22Rv1 (cell line): ENCODE results near the gene HOXA4.

Experiments
- H3K27ac ChIP-seq: fragments of 450-650 bp; 2 replicates; pipeline ENCODE4 v1.5.1; 2017
- ZFX ChIP-seq: fragments of 450-650 bp; IDR thresholded peaks from 2 replicates; pipeline ENCODE4 v1.6.1; 2017; ENCODE audit warnings: antibody characterized with exemption, borderline replicate concordance
- TF ChIP-seq, protein P1 (sequence below): fragments of 450-650 bp; IDR thresholded peaks from 2 replicates; pipeline ENCODE4 v1.5.1; 2017; ENCODE audit warnings: mild to moderate bottlenecking

HOXA4 gene

DNA sequence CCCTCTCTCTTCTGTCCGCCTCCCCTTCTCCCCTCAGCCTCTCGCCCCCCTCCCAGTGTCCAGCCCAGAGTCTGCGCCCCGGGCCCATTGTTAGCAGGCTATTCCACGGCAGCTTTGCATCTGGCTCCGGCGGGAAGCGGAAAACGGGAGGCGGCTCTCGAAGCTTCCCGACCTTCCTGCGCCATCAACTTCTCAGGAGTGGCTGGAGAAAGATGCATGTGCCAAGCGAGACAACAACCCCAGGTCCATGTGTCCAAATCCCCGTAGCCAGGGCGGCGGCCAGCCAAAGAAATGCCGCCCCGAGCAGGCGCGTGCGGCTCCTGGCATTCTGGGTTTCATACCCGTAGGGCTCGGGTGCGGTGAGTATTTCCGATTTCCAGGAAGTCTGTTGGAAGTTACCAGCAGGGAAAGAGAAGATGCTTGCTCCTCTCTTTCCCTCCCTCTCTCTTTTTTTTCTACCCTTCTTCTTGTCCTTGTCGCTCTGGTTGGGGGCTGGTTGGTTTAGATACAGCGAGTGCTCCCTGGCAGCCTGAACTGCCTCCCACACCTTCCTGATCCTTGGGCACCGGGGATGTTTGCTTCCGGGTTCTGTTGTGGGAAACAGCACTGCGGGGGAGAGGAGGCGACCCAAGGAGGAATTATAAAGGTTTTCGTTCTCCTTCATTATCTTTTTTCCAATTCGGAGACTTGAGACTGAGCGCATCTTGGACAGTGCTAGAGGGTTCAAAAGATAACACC, 26.9 kb downstream of the HOXA4 start:
- TF ChIP-seq, protein P1, sequence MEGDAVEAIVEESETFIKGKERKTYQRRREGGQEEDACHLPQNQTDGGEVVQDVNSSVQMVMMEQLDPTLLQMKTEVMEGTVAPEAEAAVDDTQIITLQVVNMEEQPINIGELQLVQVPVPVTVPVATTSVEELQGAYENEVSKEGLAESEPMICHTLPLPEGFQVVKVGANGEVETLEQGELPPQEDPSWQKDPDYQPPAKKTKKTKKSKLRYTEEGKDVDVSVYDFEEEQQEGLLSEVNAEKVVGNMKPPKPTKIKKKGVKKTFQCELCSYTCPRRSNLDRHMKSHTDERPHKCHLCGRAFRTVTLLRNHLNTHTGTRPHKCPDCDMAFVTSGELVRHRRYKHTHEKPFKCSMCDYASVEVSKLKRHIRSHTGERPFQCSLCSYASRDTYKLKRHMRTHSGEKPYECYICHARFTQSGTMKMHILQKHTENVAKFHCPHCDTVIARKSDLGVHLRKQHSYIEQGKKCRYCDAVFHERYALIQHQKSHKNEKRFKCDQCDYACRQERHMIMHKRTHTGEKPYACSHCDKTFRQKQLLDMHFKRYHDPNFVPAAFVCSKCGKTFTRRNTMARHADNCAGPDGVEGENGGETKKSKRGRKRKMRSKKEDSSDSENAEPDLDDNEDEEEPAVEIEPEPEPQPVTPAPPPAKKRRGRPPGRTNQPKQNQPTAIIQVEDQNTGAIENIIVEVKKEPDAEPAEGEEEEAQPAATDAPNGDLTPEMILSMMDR = no peak
- no peak for TF ChIP-seq ZFX
- H3K27ac ChIP-seq = no peak overlapping the region

DNA sequence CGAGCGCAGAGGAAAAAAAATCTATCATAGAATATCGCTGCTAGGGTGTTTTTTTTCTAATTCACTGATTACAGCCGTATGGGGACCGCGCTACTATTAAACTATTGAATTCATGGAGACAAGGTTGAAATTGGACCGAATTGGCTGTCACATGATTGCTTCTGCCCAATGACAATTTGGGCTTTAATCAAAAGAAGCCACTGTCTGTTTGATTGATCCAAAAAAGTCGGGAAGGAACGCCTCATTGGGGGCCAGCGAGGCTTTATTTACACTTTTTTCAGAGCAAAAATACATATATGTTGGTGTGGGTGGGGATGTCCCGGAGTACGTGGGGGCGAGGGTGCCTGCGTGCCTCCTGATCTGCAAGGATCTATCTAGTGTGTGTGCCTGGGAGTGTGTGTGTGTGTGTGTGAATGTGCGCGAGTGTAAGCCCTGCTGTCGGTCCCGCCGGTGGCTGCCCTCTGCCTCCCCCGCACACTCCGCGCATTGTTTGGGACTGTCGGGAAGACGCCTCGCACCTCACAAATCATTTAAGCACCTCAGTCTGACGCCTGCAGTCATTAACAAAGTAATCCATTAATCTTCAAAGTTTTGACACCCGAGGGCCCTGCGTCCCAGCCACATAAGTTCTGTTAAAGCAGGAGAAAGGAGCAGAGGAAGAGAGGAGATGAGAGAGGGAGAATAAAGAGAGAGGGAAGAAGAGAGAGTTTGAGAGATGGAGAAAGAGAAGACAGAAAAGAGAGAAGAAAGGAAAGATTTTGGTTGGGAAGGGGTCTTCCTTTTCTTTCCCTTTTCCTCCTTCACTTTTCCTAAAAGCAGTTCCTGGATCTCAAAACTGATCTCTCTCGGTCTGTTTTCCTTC, 27.7 kb downstream of the HOXA4 start, which contains the start of gene HOXA2:
Gene HOXA2, minus strand, starts transcription at position 103 of the 862 bp plus-strand sequence. CDS start 183 bp downstream, outside the sequence.
- no peak for TF ChIP-seq ZFX
- TF ChIP-seq, protein P1 = no peak
- H3K27ac ChIP-seq = no peak within 1 kb of the TSS

DNA sequence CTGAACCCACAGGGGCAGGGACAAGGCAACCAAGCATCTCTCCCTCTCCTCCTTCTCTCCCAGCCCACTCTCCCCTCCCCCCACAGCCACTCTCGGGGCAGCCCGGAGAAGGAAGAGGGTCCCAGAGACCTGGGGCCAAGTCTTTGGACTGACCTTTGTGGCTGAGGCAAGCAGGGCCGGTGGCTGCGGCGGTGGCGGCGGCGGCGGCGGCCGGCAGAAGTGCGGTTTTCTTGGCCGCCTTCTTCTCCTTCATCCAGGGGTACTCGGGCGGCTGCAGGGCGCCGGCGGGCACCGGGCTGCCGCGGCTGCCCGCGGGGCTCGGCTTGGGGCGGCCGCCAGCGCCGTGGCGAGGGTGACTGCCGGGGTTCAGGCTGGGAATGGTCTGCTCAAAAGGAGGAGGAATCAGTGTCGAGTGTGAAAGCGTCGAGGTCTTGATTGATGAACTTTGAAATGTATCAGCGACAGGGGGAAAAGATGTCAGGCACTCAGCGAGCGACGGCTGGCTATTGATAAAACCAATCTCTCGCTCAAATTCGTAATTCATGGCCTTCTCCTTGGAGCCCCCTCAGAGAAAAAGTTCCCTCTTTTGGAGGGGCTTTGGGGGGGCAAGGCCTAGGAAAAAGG, 28.5 kb downstream of the HOXA4 start:
- H3K27ac ChIP-seq = no peak overlapping the region
- TF ChIP-seq, protein P1 = no peak
- TF ChIP-seq ZFX = no peak

DNA sequence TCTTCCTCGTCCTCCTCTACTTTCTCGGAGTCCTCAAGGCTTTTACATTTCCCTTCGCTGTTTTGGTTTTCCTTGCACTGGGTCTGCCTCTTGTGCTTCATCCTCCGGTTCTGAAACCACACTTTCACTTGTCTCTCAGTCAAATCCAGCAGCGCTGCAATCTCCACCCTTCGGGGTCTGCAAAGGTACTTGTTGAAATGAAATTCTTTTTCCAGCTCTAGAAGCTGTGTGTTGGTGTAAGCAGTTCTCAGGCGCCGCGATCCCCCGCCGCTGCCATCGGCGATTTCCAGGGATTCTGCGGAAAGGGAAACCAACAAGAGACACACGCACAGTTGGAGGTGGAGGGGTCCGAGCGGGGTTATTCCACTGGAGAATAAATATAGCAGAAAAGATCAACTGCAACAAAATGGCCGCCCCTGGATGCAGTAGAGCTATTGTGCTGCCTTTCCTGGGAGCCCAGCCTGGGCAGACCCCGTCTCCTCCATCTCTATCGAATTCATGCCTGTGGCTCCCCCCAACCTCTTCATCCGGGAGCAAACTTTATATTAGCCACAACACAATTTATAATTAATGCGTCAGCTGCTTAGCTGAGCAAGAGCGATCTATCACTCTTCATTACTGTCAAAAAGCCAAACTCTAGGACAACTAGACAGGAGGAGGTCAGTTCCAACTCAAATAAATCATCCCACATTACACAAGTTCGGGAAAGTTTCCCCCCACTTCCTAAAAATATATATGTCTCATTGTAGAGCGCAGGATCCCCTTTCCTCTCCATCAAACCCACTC, 29.2 kb downstream of the HOXA4 start:
- no peak overlapping the region for H3K27ac ChIP-seq
- TF ChIP-seq, protein P1 = no peak
- no peak for TF ChIP-seq ZFX

DNA sequence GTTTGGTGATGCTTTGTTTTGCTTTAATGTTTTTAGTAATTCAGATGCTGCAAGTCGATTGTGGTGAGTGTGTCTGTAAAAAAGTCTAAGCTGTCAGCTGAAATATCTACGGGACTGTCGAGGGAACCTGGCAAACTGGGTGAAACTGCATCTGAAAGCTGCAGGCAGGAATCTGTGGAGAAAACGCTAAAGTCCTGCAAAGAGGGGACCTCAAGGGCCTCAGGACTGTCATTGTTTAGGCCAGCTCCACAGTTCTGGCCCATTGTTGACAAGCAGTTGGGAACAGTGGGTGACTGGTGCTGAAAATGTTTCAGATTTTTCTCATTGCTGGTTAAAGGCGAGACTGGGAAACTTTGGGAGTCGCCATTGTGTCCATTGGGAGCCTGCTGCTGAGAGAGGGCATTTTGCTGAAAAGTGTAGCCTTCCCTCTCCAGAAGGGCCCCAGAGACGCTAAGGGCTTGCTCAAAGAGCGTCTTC, 29.8 kb downstream of the HOXA4 start:
- H3K27ac ChIP-seq = no peak overlapping the region
- no peak for TF ChIP-seq ZFX
- TF ChIP-seq, protein P1 = no peak

DNA sequence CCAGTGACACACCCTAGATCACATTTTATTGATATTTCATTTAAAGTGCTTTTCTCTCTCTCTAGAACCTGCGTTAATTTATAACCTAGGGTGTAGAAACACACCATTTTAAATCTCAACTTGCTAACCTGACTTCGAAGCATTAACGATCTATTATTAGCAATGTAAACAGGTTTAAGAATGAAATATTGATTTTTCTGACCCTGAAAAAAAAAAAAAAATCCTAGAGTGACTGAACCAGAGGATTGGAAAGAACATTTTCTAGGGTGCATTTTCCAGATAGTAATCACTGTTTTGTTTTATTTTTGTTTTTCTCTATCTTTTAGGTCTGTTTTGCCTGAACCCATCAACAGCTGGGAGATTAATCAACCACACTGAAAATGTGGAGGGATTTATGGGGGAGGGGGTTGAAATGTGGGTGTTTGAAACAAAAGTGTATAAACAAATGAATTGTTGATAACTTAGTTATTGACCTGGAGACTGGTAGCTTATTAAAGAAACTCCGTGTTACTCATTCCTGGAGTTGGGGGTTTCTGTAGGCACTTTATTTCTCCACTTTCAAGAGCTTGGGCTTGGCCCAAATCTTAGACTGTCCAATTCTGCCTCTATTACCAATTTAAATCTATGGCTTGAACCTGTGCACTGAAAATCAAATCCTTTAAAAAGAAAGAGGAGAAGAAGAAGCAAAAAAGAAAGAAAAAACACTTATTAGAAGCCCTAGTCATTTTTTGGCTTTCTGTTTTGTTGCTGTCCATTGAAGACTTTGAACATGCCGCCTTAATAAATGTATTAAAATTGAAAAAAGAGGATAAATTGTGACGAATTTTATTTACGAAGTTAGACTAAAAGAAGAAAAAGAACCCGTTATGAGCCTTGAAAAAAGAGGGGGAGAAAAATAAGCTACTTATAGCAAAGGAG, 30.8 kb downstream of the HOXA4 start:
- no peak overlapping the region for H3K27ac ChIP-seq
- TF ChIP-seq, protein P1 = no peak
- no peak for TF ChIP-seq ZFX
